Liver (tissue), 9 donors: ENCODE data around the gene SLC16A8. TPM values are rescaled to one million over a fixed set of nuclear protein-coding genes. Genes with fewer than 3 reads are reported as not detected.

Experiments
- DNase-seq: peaks from one replicate; pipeline ENCODE4 v3.0.0-alpha.2; 2017; ENCODE audit warnings: low spot score
- H3K27ac ChIP-seq, 2 donors: one replicate each; pipeline ENCODE4 v1.7.0; 2013; ENCODE audit warnings: inconsistent platforms in 2 of 2, low read length in 2 of 2, control low read depth in 1 of 2, low read depth in 1 of 2, mild to moderate bottlenecking in 1 of 2
- H3K27me3 ChIP-seq, 4 donors: one replicate each; pipeline versions ENCODE4 v1.6.1 to v1.7.0; 2013; ENCODE audit warnings: low read length in 3 of 4, inconsistent platforms in 1 of 4, mild to moderate bottlenecking in 1 of 4, moderate library complexity in 1 of 4; ENCODE audit not compliant: control insufficient read depth in 4 of 4, insufficient read depth in 4 of 4
- H3K36me3 ChIP-seq, 4 donors: one replicate each; pipeline versions ENCODE4 v1.6.1 to v1.7.0; 2013; ENCODE audit warnings: low read length in 3 of 4, mild to moderate bottlenecking in 3 of 4, low read depth in 1 of 4, moderate library complexity in 1 of 4; ENCODE audit not compliant: control insufficient read depth in 4 of 4, insufficient read depth in 3 of 4
- H3K4me1 ChIP-seq, 4 donors: one replicate each; pipeline versions ENCODE4 v1.6.1 to v1.7.0; 2013; ENCODE audit warnings: low read length in 3 of 4, mild to moderate bottlenecking in 3 of 4, moderate library complexity in 1 of 4; ENCODE audit not compliant: control insufficient read depth in 4 of 4, insufficient read depth in 4 of 4
- H3K4me3 ChIP-seq, 3 donors: one replicate each; pipeline versions ENCODE4 v1.6.1 to v1.7.0; 2013; ENCODE audit warnings: low read length in 3 of 3, control low read depth in 1 of 3, low read depth in 1 of 3, mild to moderate bottlenecking in 1 of 3
- H3K9ac ChIP-seq, 2 donors: one replicate each; pipeline ENCODE4 v1.7.0; 2013; ENCODE audit warnings: low read length in 2 of 2, mild to moderate bottlenecking in 2 of 2, moderate library complexity in 2 of 2, control low read depth in 1 of 2, low read depth in 1 of 2
- H3K9me3 ChIP-seq, 4 donors: one replicate each; pipeline versions ENCODE4 v1.6.1 to v1.7.0; 2013; ENCODE audit warnings: low read length in 3 of 4; ENCODE audit not compliant: control insufficient read depth in 4 of 4
- EGR1 ChIP-seq, 2 donors: IDR thresholded peaks; 2 replicates each; pipeline ENCODE4 v1.6.1; 2016 to 2018; ENCODE audit warnings: antibody characterized with exemption in 2 of 2, low read depth in 2 of 2
- FOXA1 ChIP-seq: IDR thresholded peaks from 2 replicates; pipeline ENCODE4 v1.6.1; 2016; ENCODE audit warnings: antibody characterized with exemption
- FOXA2 ChIP-seq: IDR thresholded peaks from 2 replicates; pipeline ENCODE4 v1.6.1; 2016; ENCODE audit warnings: antibody characterized with exemption
- HNF4A ChIP-seq, 2 donors: conservative IDR thresholded peaks; 2 replicates each; pipeline ENCODE4 v1.6.1; 2016; ENCODE audit warnings: antibody characterized with exemption in 2 of 2, mild to moderate bottlenecking in 2 of 2
- HNF4G ChIP-seq: IDR thresholded peaks from 2 replicates; pipeline ENCODE4 v1.6.1; 2016; ENCODE audit warnings: antibody characterized with exemption
- WGBS: extraction: QIAGEN DNeasy Blood & Tissue Kit; methylation state at CpG from one replicate; pipeline ENCODE4 v1.1.7; 2013; 5-methylcytosine and 5-hydroxymethylcytosine counted together
- polyA plus RNA-seq, 2 donors: library from polyadenylated mRNA; stranded (reverse) in 1 of 2; unstranded in 1 of 2; fragments of 200-250 nt in 1 of 2; fragments of >200 nt in 1 of 2; fragmentation: Nextera tagmentation in 1 of 2; extraction: Ambion mirVana in 1 of 2; gene quantifications; one replicate each; pipeline versions ENCODE4 v1.2.1 to v1.2.3, GENCODE V29; 2013 to 2015
- total RNA-seq, 2 donors: library from RNA; depleted of rRNA; stranded (reverse); fragments of >200 nt; gene quantifications; one replicate each; pipeline ENCODE4 v1.2.3, GENCODE V29; 2014
- TF ChIP-seq, protein P1 (sequence below): IDR thresholded peaks from 2 replicates; pipeline ENCODE4 v1.6.1; 2016; ENCODE audit warnings: antibody characterized with exemption
- TF ChIP-seq, protein P2 (sequence below): IDR thresholded peaks from 2 replicates; pipeline ENCODE4 v1.6.1; 2016; ENCODE audit warnings: antibody characterized with exemption
- TF ChIP-seq, protein P3 (sequence below): IDR thresholded peaks from 2 replicates; pipeline ENCODE4 v1.6.1; 2016; ENCODE audit warnings: antibody characterized with exemption
- TF ChIP-seq, protein P4 (sequence below): IDR thresholded peaks from 2 replicates; pipeline ENCODE4 v1.6.1; 2016; ENCODE audit warnings: antibody characterized with exemption, mild to moderate bottlenecking
- donor health status: healthy.
- donor health status: healthy.
- donor health status: healthy.
- donor health status: healthy.
- donor health status: healthy.

The SLC16A8 gene
- total and polyA plus RNA-seq, 4 donors: 0.10 TPM; not detected in 3

DNA sequence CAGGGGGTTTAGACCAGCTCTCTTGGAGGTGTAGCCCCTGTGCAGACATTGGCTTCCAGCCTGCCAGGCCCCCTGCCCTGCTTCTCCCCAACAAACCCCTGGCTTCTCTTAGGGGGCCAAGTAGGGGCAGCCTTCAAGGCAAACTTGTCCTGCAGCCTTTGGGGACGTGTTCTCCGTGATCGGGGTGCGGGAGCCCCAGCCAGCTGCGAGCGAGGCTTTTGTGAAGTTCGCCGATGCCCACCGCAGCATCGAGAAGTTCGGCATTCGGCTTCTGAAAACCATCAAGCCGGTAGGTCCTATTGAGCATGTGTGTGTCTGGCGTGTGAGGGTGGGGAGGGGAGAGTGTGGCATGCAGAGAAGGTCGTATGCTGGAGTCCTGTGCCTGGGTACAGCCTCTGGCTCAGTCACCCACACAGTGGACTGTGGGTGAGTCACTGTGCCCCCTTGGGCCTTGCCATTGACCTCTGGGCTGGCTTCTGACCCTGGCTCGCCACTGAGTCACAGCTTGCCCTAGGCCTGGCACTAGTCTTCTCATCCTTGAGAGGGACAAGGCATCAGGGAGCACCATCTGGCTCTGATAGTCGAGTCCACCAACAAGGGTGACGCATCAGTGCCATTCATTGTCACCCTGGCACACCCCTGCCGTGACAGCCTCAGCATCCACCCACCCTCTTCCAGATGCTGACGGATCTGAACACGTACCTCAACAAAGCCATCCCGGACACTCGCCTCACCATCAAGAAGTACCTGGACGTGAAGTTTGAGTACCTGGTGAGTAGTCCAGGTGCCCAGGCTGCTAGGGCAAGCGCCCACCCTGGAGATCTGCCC lies 11.4 kb downstream of the SLC16A8 start:
- DNase-seq: no peak
- no peaks in the 10 kb centered on the region for H3K27me3 ChIP-seq
- H3K27ac ChIP-seq: no peak overlapping the region
- H3K9ac ChIP-seq: no peak overlapping the region
- H3K9me3 ChIP-seq: no peaks in the 10 kb centered on the region
- TF ChIP-seq, protein P1, sequence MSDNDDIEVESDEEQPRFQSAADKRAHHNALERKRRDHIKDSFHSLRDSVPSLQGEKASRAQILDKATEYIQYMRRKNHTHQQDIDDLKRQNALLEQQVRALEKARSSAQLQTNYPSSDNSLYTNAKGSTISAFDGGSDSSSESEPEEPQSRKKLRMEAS: no peak
- peaks cover 8 to 35% (median 22%) of the 10 kb centered on the region in 4 donors for H3K36me3 ChIP-seq
- H3K4me1 ChIP-seq: peaks cover 0 to 10% (median 4%) of the 10 kb centered on the region in 4 donors
- no peak overlapping the region for H3K4me3 ChIP-seq
- WGBS: 97% methylated on average over 25 of the region's 25 CpGs

DNA sequence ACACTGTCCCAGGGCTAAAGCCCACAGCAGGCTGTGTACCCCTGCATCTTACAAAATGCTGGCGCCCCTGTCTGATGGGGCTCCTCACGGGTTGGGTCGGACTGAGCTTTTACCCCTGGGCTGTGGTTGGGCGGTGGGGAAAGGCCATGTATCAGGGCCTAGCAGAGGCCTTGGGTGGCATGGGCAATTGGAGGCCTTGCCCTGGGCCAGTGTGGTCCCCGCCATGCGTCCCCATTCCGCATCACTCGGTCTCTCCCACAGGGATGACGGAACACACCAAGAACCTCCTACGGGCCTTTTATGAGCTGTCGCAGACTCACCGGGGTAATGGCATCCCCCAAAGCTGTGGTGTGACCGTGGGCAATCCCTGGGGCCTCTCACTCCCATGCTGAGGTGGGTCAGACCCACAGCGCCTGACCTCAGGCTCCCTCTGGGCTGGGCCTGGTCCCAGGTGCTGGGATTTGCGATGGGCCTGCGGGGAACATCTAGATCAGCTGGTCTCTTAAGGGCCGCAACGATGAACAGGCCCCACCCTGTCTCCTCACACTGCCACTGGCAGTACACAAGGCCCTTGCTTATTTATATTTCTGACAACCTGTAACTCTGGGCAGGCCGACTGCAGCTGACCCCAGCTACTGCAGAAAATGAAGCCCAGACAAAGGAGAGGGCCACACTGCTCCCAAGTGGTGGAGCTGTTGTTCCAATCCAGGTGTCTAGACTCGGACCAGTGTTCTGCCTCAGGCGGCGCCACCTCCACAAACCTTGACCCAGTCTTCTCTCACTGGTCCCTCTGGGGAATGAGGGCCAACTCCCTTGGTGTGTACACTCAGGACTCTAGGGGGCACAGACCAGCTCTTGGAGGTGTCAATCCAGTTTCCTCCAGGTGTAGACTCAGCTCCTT lies 12.3 kb downstream of the SLC16A8 start:
- H3K9me3 ChIP-seq: no peaks in the 10 kb centered on the region
- H3K9ac ChIP-seq: no peak overlapping the region
- DNase-seq: no peak
- TF ChIP-seq, protein P2, sequence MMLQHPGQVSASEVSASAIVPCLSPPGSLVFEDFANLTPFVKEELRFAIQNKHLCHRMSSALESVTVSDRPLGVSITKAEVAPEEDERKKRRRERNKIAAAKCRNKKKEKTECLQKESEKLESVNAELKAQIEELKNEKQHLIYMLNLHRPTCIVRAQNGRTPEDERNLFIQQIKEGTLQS: no peak
- no peak for TF ChIP-seq HNF4A (conservative IDR thresholded peaks at IDR 0.05)
- TF ChIP-seq, protein P3, sequence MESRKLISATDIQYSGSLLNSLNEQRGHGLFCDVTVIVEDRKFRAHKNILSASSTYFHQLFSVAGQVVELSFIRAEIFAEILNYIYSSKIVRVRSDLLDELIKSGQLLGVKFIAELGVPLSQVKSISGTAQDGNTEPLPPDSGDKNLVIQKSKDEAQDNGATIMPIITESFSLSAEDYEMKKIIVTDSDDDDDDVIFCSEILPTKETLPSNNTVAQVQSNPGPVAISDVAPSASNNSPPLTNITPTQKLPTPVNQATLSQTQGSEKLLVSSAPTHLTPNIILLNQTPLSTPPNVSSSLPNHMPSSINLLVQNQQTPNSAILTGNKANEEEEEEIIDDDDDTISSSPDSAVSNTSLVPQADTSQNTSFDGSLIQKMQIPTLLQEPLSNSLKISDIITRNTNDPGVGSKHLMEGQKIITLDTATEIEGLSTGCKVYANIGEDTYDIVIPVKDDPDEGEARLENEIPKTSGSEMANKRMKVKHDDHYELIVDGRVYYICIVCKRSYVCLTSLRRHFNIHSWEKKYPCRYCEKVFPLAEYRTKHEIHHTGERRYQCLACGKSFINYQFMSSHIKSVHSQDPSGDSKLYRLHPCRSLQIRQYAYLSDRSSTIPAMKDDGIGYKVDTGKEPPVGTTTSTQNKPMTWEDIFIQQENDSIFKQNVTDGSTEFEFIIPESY: no peak
- TF ChIP-seq, protein P4, sequence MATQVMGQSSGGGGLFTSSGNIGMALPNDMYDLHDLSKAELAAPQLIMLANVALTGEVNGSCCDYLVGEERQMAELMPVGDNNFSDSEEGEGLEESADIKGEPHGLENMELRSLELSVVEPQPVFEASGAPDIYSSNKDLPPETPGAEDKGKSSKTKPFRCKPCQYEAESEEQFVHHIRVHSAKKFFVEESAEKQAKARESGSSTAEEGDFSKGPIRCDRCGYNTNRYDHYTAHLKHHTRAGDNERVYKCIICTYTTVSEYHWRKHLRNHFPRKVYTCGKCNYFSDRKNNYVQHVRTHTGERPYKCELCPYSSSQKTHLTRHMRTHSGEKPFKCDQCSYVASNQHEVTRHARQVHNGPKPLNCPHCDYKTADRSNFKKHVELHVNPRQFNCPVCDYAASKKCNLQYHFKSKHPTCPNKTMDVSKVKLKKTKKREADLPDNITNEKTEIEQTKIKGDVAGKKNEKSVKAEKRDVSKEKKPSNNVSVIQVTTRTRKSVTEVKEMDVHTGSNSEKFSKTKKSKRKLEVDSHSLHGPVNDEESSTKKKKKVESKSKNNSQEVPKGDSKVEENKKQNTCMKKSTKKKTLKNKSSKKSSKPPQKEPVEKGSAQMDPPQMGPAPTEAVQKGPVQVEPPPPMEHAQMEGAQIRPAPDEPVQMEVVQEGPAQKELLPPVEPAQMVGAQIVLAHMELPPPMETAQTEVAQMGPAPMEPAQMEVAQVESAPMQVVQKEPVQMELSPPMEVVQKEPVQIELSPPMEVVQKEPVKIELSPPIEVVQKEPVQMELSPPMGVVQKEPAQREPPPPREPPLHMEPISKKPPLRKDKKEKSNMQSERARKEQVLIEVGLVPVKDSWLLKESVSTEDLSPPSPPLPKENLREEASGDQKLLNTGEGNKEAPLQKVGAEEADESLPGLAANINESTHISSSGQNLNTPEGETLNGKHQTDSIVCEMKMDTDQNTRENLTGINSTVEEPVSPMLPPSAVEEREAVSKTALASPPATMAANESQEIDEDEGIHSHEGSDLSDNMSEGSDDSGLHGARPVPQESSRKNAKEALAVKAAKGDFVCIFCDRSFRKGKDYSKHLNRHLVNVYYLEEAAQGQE: no peak
- TF ChIP-seq, protein P1: no peak
- no peak for TF ChIP-seq FOXA2
- TF ChIP-seq HNF4G: no peak
- no peak for TF ChIP-seq FOXA1
- no peak for TF ChIP-seq EGR1 (IDR thresholded peaks at IDR 0.05; ENCODE audit: low read depth in 2 of 2)
- peaks cover 0 to 10% (median 4%) of the 10 kb centered on the region in 4 donors for H3K4me1 ChIP-seq
- no peak overlapping the region for H3K27ac ChIP-seq
- H3K27me3 ChIP-seq: no peaks in the 10 kb centered on the region
- 93% methylated on average over 22 of the region's 22 CpGs for WGBS
- peaks cover 8 to 37% (median 23%) of the 10 kb centered on the region in 4 donors for H3K36me3 ChIP-seq
- H3K4me3 ChIP-seq: no peak overlapping the region
